Psoas muscle (tissue), 8 donors: ENCODE data around the gene HLCS. TPM values are rescaled to one million over a fixed set of nuclear protein-coding genes. Genes with fewer than 3 reads are reported as not detected.

ENCODE experiments used
- ATAC-seq, 4 donors: fragments of 200-7000 bp; cut with Tn5 transposase; one replicate each; pipeline ENCODE4 v1.9.1; 2020; ENCODE audit warnings: moderate library complexity in 3 of 4, mild to moderate bottlenecking in 2 of 4
- DNase-seq, 2 donors: peaks; one replicate each; pipeline ENCODE4 v3.0.0-alpha.2; 2020
- H3K27ac ChIP-seq: fragments of 200-600 bp; one replicate; pipeline ENCODE4 v1.8.0; 2022
- H3K27me3 ChIP-seq, 3 donors: fragments of 200-600 bp in 1 of 3; one replicate each; pipeline versions ENCODE4 v1.6.1 to v1.8.0; 2013 to 2022; ENCODE audit warnings: low read length in 2 of 3, mild to moderate bottlenecking in 2 of 3, moderate library complexity in 1 of 3; ENCODE audit not compliant: insufficient read depth in 3 of 3
- H3K36me3 ChIP-seq, 2 donors: fragments of 200-600 bp in 1 of 2; one replicate each; pipeline versions ENCODE4 v1.6.1 to v1.8.0; 2013 to 2022; ENCODE audit warnings: low read depth in 1 of 2, mild to moderate bottlenecking in 1 of 2, moderate library complexity in 1 of 2; ENCODE audit not compliant: insufficient read depth in 1 of 2
- H3K4me1 ChIP-seq: fragments of 200-600 bp; one replicate; pipeline ENCODE4 v1.8.0; 2022
- H3K4me3 ChIP-seq: fragments of 200-600 bp; one replicate; pipeline ENCODE4 v1.8.0; 2022; ENCODE audit warnings: mild to moderate bottlenecking
- H3K9me3 ChIP-seq: fragments of 200-600 bp; one replicate; pipeline ENCODE4 v1.8.0; 2022
- CTCF ChIP-seq: fragments of 200-600 bp; IDR thresholded peaks from one replicate; pipeline ENCODE4 v1.8.0; 2022; ENCODE audit warnings: antibody characterized with exemption
- WGBS, 3 donors: extraction: QIAGEN DNeasy Blood & Tissue Kit; methylation state at CpG; one replicate each; pipeline versions ENCODE4 v1.1.6 to v1.1.7; 2013; 5-methylcytosine and 5-hydroxymethylcytosine counted together
- intact Hi-C, 2 donors: fragments of 100-400 bp; cut with DNase I; formaldehyde crosslinking; loops; one replicate each; pipeline versions ENCODE4 v1.11.0 to v1.14.2; 2022
- polyA plus RNA-seq, 3 donors: library from polyadenylated mRNA; stranded (reverse); fragments of 200-250 nt; gene quantifications; one replicate each; pipeline ENCODE4 v1.2.3, GENCODE V29; 2013
- total RNA-seq, 4 donors: library from RNA; stranded (reverse); fragmentation: NEBNext Ultra II Directional in 2 of 4; extraction: Animal tissue kit (Norgen Biotek cat#: 25700) in 2 of 4; gene quantifications; one replicate each; pipeline versions ENCODE4 v1.2.1 to v1.2.4, GENCODE V29; 2021 to 2023
- donor health status: healthy with polysubstance abuse.
- donor health status: DM: no; HTN: no; CAD: no; lungs with moderate emphysema.
- donor health status: Bipolar disorder and iron deficiency.
- donor health status: healthy.
- donor health status: DM: yes; HTN: yes; CAD: no.
- donor health status: DM: no; HTN: no; CAD: no.
- donor health status: DM: no; HTN: no; CAD: no.
- donor health status: DM: yes; HTN: yes; CAD: no.

Gene HLCS
- total and polyA plus RNA-seq, 7 donors: 3.6 to 13.5 (median 8.1) TPM

- no peaks in the 10 kb centered on the region for H3K36me3 ChIP-seq
- DNase-seq (no peak), ATAC-seq (no peak)
- no peaks in the 10 kb centered on the region for H3K27me3 ChIP-seq
- H3K27ac ChIP-seq: no peak overlapping the region
- intact Hi-C loops: no loop called here
- TF ChIP-seq CTCF: no peak
- WGBS, 3 donors: 91 to 92% (median 92%) methylated on average over 10 of the region's 10 CpGs
- no peak overlapping the region for H3K4me3 ChIP-seq
- no peaks in the 10 kb centered on the region for H3K9me3 ChIP-seq
- peaks cover 7% of the 10 kb centered on the region for H3K4me1 ChIP-seq
These were observed 101.5 kb downstream of the HLCS start for GRCh38 chr21:36864974-36865373.

GRCh38 chr21:36863260-36863659 is 103.2 kb downstream of the HLCS start:
- no peak for ATAC-seq
- Histone ChIP-seq H3K36me3 (no peaks in the 10 kb centered on the region), H3K4me3 (no peak overlapping the region), H3K4me1 (peaks cover 10% of the 10 kb centered on the region), H3K27me3 (no peaks in the 10 kb centered on the region), H3K9me3 (no peaks in the 10 kb centered on the region), H3K27ac (no peak overlapping the region)
- 86 to 90% (median 88%) methylated on average over 4 of the region's 4 CpGs for WGBS, 3 donors
- no peak for DNase-seq
- no peak for TF ChIP-seq CTCF
- intact Hi-C loops: no loop called here

GRCh38 chr21:36861595-36862323 is 104.7 kb downstream of the HLCS start:
- WGBS, 3 donors: 93 to 94% (median 93%) methylated on average over 4 of the region's 4 CpGs
- no peak for TF ChIP-seq CTCF
- Histone ChIP-seq H3K9me3 (no peaks in the 10 kb centered on the region), H3K27me3 (no peaks in the 10 kb centered on the region), H3K4me3 (no peak overlapping the region), H3K4me1 (peaks cover 10% of the 10 kb centered on the region), H3K27ac (no peak overlapping the region), H3K36me3 (no peaks in the 10 kb centered on the region)
- ATAC-seq (no peak), DNase-seq (no peak)
- intact Hi-C loops: no loop called here

GRCh38 chr21:36860736-36861594 is 105.5 kb downstream of the HLCS start:
- no peaks in the 10 kb centered on the region for H3K9me3 ChIP-seq
- H3K27me3 ChIP-seq: no peaks in the 10 kb centered on the region
- no peak overlapping the region for H3K4me3 ChIP-seq
- no peaks in the 10 kb centered on the region for H3K36me3 ChIP-seq
- peaks cover 10% of the 10 kb centered on the region for H3K4me1 ChIP-seq
- intact Hi-C loops: no loop called here
- TF ChIP-seq CTCF: no peak
- peak overlapping the region; percentile 47 for H3K27ac ChIP-seq
- WGBS, 3 donors: 83 to 87% (median 84%) methylated on average over 8 of the region's 8 CpGs
- ATAC-seq: peak in 2 of 4 donors; percentile 36 to 49
- no peak for DNase-seq
